Measurements from ENCODE around the gene WDR90.

GRCh38 chr16:711548-712320 is 62.6 kb downstream of the WDR90 start:
- TF ChIP-seq POLR2A (IDR thresholded peaks at IDR 0.05) (no peak), CTCF (IDR thresholded peaks at IDR 0.05) (peak in 1 of 3 donors; percentile 35)
